HPDE6-E6E7 (cell line): Measurements from ENCODE around the gene PRKCA.

ENCODE experiments used
- DNase-seq: peaks from one replicate; pipeline ENCODE4 v3.0.0; 2011; ENCODE audit warnings: missing footprints; ENCODE audit errors: extremely low spot score

The PRKCA gene

GRCh38 chr17:66772148-66772812 is 469.9 kb downstream of the PRKCA start:
- no peak for DNase-seq

GRCh38 chr17:66775271-66775670 is 472.9 kb downstream of the PRKCA start:
- no peak for DNase-seq

DNA sequence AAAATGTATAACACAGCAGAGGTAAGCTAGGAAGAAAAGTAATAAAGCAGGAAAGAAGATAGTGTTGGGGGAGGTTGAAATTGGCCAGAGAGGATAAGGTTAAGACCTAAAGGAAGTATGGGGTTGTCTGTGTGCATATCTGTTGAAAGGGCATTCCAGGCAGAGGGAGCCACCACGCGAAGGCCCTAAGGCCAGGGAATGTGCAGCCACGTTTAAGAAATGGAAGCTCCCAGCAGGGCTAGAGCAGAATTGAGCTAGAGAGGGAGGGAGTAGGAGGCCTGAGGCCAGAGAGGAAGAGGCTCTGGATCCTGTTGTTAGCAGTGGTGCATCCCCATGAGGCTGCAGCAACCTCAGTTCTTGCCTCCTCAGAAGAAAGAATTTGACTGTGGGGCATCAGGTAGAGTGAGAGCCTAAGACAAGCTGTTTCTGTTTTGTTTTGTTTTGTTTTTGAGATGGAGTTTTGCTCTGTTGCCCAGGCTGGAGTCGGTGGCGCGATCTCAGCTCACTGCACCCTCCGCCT is 473.5 kb downstream of the PRKCA start:
- DNase-seq: no peak

GRCh38 chr17:66776999-66777688 is 474.7 kb downstream of the PRKCA start:
- no peak for DNase-seq

DNA sequence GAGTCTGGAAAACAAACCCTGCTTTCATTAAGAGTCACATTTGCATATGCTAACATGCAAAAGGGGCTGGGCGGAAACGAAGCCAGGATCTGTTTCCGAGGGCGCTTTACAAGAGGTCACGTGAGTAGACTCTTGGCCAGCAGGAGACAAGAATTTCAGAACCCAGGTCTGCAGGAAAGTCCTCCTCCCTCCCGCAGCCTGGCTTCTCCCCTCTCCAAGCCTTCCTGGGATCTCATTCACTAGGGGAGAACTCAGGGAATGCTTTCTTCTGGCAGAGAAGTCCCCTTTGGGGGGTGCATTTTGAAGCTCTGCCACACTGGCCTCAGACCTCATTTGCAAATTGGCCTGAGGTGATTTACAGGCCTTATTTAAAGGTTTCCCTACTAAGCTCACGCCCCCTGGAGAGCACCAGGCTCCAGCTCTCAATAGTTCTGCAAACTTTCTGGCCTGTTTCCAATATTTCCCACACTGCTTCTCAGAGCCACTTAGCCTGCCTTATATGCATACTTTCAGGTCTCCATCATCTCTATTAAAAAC is 475.3 kb downstream of the PRKCA start:
- no peak for DNase-seq

DNA sequence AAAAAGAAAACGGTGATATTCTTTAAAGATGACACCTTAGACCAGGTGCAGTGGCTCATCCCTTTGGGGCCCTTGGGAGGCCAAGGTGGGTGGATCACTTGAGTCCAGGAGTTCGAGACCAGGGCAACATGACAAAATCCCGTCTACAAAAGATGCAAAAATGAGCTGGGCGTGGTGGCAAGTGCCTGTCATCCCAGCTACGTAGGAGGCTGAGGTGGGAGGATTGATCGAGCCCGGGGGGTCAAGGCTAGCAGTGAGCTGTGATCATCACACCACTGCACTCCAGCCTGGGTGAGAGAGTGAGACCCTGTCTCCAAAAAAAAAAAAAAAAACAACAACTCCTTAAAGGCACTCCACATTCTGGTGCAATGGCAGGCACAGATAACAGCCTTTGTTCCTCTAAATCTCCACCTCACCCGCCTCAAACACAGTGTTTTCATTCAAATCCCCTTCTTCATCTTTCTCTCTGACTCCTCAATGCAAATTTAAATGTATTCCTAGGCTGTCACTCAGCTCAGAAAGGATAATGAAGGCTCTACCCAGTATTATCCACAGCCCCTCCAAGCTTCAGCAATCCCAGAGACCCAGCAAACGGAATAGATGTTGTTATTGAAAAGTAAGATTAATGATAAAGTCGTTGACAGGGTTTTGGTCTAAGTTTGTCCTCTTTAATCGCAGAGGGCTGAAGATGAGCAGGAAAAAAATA is 476.3 kb downstream of the PRKCA start:
- no peak for DNase-seq

DNA sequence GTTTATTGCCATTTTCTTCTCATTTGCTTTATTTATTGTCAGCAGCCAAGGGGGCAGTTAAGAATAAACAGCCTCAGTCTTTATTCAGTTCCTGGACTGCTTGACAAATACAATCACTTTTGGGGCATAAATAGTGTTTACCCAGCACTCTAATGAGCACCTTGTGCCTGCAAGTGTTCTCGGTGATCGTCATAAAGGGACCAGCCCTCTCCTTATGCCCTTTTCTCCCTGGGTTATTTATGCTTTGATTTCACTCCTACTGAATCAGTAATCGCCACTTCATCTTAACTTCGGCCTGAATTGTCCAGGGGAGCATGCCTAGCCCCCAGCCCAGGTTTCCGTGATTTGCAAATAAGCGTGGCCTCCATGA is 476.8 kb downstream of the PRKCA start:
- DNase-seq: no peak

DNA sequence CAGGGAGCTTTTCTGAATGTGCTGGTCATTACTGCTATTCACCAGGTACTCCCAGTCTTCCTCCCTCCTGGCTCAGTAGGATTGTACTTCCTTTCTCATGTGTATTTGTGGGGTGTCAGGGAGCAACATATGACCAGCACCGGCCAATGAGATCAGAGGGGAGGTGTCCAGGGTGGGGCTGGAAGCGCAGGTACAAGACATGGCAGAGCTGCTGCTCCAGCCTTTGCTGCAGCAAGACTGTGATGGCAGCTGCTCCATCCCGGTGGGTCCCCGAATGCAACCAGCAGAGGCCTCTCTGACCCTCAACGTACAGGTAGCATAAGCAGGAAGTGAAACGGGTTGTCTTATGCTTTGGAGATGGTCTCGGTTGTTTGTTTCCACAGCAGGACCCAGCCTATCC is 478.7 kb downstream of the PRKCA start:
- no peak for DNase-seq

DNA sequence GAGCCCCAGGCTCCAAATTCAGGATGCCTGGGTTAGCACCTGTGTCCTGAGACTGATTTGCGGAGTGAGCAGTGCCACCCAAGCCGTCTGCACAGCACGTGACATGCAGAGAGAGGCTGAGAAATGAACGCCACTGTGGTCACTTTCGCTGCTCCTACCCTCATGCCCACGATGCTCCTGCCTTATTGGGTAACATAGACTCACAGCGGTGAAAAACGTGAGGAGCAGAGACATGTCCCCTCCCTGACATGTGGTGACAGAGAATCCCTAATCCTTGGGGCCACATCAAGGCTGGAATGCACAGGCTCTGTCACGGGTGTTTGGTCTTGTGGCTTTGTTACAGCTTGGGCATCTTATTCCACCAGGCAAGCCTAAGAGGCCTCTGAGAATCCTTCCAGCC is 480.4 kb downstream of the PRKCA start:
- DNase-seq: no peak

- no peak for DNase-seq
These were observed 481.4 kb downstream of the PRKCA start for GRCh38 chr17:66783656-66784381.

GRCh38 chr17:66784621-66785364 is 482.4 kb downstream of the PRKCA start:
- no peak for DNase-seq

DNA sequence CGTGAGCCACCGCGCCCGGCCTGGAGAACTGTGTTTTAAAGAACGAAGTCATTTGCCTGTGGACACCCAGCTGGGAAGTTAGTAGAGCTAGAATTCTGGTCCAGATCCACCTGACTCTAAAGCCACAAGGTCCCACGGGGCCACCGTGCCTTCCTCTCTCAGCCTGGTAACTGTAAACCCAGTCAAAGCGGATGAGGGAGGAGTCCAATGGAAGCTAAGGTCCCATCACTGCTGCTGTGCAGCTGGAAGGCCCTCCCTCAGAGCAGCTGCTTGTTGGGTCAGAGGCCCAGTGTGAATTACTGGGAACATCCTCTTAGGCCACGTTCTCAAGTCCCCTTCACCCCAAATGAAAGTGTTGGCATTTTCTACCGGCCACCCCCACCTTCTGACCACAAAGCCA is 483.7 kb downstream of the PRKCA start:
- DNase-seq: no peak

DNA sequence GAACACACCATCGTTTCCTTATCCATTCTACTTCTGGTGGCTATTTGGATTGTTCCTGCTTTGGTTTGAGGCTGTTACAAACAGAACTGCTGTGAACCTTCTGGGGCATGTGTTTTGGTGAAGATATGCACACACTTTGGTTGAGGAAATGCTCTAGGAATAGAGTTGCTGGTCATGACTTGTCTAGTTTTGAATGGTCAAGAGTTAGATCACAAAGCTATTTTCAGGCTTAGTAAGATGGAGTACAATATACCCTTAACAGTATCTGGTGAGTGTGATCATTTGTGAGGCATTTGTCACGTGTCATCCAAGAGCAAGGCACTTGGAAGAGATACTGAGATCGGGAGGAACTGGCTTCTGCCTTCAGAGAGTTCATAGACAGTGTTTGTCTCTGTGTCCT is 485.5 kb downstream of the PRKCA start:
- no peak for DNase-seq

GRCh38 chr17:66789093-66789492 is 486.7 kb downstream of the PRKCA start:
- DNase-seq: no peak

- DNase-seq: no peak
These were observed 487.6 kb downstream of the PRKCA start for GRCh38 chr17:66789961-66790437.

DNA sequence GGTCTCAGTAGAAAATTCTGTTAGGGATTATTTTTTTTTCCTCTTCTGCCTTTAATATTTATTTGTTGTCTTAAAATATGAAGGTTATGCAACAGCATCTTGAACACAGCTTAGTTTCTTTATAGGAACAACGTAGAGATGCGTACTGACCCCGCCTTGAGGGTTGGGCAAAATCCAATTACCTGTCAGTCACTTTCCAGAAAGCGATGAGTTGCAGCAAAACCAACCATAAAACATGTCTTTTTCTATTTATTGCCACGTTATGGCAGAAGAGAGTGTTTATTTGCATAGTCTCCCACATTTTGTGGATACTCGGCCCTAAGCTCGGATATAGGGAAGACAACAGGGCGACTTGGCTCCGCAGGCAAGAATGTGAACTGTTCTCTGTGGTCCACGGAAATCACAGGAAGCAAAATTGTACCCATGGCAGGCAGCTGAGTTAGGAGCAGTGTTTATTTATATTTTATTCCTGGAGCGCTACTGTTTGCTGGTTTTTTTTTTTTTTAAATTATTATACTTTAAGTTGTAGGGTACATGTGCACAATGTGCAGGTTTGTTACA is 488.2 kb downstream of the PRKCA start:
- DNase-seq: no peak

DNA sequence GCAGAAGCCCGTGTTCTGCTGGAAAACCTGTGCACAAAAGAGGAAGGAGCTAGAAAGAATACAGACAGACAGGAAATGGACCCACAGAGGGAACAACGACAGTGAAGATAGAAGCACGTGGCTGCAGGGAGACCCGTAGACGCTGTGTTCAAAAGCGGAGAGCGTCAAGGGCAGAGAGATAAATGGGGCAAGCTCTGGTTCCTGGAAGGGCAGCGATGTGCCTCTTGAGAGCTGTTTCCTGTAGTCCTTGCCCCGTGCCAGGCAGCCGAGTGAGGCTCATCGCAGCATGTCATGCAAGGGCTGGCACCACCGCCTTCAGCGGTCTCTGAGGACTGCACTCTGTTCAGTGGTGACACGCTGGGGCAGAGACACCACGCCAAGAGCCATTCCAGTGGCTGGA is 488.9 kb downstream of the PRKCA start:
- DNase-seq: no peak

DNA sequence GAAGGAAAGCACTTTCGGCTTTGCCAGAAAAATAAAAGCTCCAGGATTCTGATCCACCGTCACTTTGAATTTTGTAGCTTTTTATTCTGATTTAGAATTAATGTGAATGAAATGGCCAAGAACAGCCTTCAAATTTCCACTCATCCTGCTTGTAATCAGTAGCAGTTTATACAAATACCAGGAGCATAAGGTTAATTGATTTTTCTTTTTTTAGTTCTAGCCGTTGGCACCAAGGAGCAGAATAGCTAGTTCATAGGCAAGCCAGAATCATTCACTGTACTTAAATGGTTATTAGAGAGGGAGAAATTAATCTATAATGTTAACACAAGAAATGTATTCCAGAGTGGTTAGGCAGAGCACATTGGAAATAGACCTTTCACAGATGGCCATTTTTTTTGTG is 491.4 kb downstream of the PRKCA start:
- DNase-seq: no peak

DNA sequence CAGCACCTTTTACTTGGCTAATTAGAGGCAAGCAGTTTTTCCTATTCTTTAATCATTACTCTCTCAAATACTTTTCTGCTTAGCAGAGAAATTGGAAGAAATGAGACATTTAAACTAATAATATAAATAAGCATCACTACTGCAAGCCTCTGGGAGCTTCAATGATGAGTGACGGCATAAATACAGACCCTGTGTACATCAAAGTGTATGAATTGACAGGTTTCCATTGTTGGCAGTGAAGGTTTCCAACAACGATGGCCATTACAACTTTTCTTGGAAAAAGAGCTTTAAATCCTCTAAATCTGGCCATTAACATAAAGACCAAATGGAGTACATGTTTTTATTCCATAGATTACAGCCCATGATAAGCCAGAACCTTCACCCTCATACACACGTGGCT is 493.1 kb downstream of the PRKCA start:
- no peak for DNase-seq

GRCh38 chr17:66799849-66800537 is 497.6 kb downstream of the PRKCA start:
- no peak for DNase-seq
